HG03139 (cell line): ENCODE results near the gene ABCB1.
"Not testable (repeated sequence)": the region's sequence is repeated elsewhere in the genome, so short reads cannot be mapped to it uniquely, and the experiment has no call there.

Experiments
- ATAC-seq: cut with Tn5 transposase; IDR thresholded peaks from one replicate; pipeline ENCODE4 v1.9.1; 2021; ENCODE audit not compliant: unreplicated experiment

ABCB1 gene

GRCh38 chr7:87474533-87475358 lies 125.9 kb downstream of the ABCB1 start:
- peak; percentile 69 for ATAC-seq

- ATAC-seq, result peak; percentile 0
Measured at GRCh38 chr7:87473986-87474385, 126.7 kb downstream of the ABCB1 start.

GRCh38 chr7:87473192-87473591 lies 127.5 kb downstream of the ABCB1 start:
- no peak for ATAC-seq

GRCh38 chr7:87471473-87471872 lies 129.2 kb downstream of the ABCB1 start:
- ATAC-seq, result no peak

- not testable (repeated sequence) for ATAC-seq
Measured at GRCh38 chr7:87469204-87469603, 131.5 kb downstream of the ABCB1 start.

- not testable (repeated sequence) for ATAC-seq
Measured at GRCh38 chr7:87465534-87465880, 135.2 kb downstream of the ABCB1 start.

- ATAC-seq, result not testable (repeated sequence)
Measured at GRCh38 chr7:87464830-87465533, 135.7 kb downstream of the ABCB1 start.

- ATAC-seq, result no peak
Measured at GRCh38 chr7:87463982-87464381, 136.7 kb downstream of the ABCB1 start.

GRCh38 chr7:87460444-87460843 lies 140.2 kb downstream of the ABCB1 start:
- ATAC-seq, result not testable (repeated sequence)

GRCh38 chr7:87459941-87460340 lies 140.7 kb downstream of the ABCB1 start:
- no peak for ATAC-seq

- no peak for ATAC-seq
Measured at GRCh38 chr7:87458148-87458547, 142.5 kb downstream of the ABCB1 start.

- no peak for ATAC-seq
Measured at GRCh38 chr7:87456247-87456646, 144.4 kb downstream of the ABCB1 start.
